Measurements from ENCODE around the gene COLEC12. TPM values are rescaled to one million over a fixed set of nuclear protein-coding genes. Genes with fewer than 3 reads are reported as not detected.
"Not testable (repeated sequence)": the region's sequence is repeated elsewhere in the genome, so short reads cannot be mapped to it uniquely, and the experiment has no call there.

The COLEC12 gene
- total RNA-seq, 6 donors from 2014 or later, result 29.3 to 72.2 (median 47.0) TPM

DNA sequence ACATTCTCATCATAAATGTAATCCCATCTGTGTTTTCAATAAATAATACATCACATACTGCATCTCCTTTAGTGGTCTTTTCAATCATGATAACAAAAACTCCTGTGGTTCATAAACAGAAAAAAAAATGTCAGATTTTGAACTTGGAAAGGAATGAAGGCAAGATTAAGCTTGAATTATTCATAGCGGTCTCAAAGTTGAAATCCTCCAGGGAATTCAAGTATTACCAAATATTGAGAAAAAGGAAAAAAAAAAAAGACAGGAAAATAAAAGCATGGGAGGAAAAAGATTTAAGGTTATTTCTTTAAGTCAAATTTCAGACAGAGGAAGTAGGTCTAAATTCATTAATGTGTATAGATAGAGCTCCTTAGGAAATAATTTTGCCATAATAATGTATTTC, 92.1 kb downstream of the COLEC12 start:
- Histone ChIP-seq H3K4me3 (no peak overlapping the region), H3K9me3 (peaks cover 0 to 8% (median 4%) of the 10 kb centered on the region in 4 donors), H3K27ac (no peak overlapping the region), H3K36me3 (no peaks in the 10 kb centered on the region), H3K4me1 (peaks cover 0 to 3% (median 0%) of the 10 kb centered on the region in 4 donors), H3K27me3 (no peaks in the 10 kb centered on the region)
- DNase-seq (no peak), ATAC-seq (ENCODE audit: low FRiP score in 2 of 2) (no peak)
- WGBS, 2 donors, result 90 to 91% methylated on average over 1 of the region's 1 CpG
- TF ChIP-seq POLR2A (IDR thresholded peaks at IDR 0.05) (no peak), POLR2AphosphoS5 (IDR thresholded peaks at IDR 0.05) (no peak), EP300 (IDR thresholded peaks at IDR 0.05) (no peak)
- TF ChIP-seq, protein P1, sequence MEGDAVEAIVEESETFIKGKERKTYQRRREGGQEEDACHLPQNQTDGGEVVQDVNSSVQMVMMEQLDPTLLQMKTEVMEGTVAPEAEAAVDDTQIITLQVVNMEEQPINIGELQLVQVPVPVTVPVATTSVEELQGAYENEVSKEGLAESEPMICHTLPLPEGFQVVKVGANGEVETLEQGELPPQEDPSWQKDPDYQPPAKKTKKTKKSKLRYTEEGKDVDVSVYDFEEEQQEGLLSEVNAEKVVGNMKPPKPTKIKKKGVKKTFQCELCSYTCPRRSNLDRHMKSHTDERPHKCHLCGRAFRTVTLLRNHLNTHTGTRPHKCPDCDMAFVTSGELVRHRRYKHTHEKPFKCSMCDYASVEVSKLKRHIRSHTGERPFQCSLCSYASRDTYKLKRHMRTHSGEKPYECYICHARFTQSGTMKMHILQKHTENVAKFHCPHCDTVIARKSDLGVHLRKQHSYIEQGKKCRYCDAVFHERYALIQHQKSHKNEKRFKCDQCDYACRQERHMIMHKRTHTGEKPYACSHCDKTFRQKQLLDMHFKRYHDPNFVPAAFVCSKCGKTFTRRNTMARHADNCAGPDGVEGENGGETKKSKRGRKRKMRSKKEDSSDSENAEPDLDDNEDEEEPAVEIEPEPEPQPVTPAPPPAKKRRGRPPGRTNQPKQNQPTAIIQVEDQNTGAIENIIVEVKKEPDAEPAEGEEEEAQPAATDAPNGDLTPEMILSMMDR (IDR thresholded peaks at IDR 0.05), result no peak

DNA sequence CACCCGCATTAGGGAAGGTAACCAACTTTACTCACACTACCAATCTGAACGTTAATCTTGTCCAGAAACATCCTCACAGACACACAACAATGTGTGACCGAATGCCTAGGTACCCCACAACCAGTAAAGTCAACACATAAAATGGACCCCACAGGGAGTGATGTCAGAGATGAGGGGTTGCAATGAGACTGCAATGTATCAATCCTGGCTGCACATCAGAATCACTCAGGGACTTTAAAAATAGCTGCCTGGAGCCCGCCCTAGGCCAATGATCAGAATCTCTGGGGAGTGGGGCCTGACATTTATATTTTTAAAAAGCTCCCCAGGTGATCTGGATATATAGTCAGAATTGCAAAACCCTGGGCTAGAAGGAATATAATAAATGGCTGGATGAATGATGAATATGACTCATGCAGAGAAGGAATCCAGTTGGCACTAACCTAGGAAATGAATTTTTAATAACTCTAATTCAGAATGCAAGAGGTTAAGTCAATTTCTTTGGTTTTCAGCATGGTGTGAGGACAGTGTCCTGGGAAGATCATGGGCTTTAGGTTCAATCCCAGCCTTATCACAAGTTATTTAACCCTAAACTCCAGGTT, 92.8 kb downstream of the COLEC12 start:
- 91 to 96% methylated on average over 4 of the region's 4 CpGs for WGBS, 2 donors
- no peak overlapping the region for H3K4me3 ChIP-seq
- no peaks in the 10 kb centered on the region for H3K27me3 ChIP-seq
- peaks cover 0 to 8% (median 4%) of the 10 kb centered on the region in 4 donors for H3K9me3 ChIP-seq
- peaks cover 0 to 3% (median 0%) of the 10 kb centered on the region in 4 donors for H3K4me1 ChIP-seq
- DNase-seq (no peak), ATAC-seq (ENCODE audit: low FRiP score in 2 of 2) (no peak)
- TF ChIP-seq, protein P1 (IDR thresholded peaks at IDR 0.05), result no peak
- TF ChIP-seq EP300 (IDR thresholded peaks at IDR 0.05) (no peak), POLR2A (IDR thresholded peaks at IDR 0.05) (no peak), POLR2AphosphoS5 (IDR thresholded peaks at IDR 0.05) (no peak)
- H3K36me3 ChIP-seq, result no peaks in the 10 kb centered on the region
- H3K27ac ChIP-seq, result no peak overlapping the region

DNA sequence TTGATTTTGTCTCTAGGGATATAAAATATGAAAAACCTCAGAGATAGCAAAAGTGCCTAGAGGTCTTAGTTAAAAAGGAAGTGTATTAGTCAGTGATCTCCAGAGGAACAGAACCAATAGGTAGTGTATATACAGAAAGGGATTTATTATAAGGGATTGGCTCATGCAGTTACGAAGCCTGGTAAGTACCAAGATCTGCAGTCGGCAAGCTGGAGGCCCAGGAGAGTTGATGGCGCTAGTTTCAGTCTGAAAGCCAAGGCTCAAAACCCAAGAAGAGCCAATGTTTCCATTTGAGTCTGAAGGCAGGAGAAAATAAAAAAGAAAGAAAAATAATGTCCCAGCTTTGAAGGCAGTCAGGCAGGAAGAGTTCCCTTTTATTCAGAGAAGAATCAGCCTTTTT, 93.3 kb downstream of the COLEC12 start:
- ATAC-seq (ENCODE audit: low FRiP score in 2 of 2) (no peak), DNase-seq (no peak)
- no peak overlapping the region for H3K27ac ChIP-seq
- no peak overlapping the region for H3K4me3 ChIP-seq
- WGBS, 2 donors, result 91 to 95% methylated on average over 3 of the region's 3 CpGs
- H3K4me1 ChIP-seq, result peaks cover 0 to 3% (median 0%) of the 10 kb centered on the region in 4 donors
- TF ChIP-seq EP300 (IDR thresholded peaks at IDR 0.05) (no peak), POLR2A (IDR thresholded peaks at IDR 0.05) (no peak)
- peaks cover 0 to 8% (median 4%) of the 10 kb centered on the region in 4 donors for H3K9me3 ChIP-seq
- H3K27me3 ChIP-seq, result no peaks in the 10 kb centered on the region
- no peaks in the 10 kb centered on the region for H3K36me3 ChIP-seq

DNA sequence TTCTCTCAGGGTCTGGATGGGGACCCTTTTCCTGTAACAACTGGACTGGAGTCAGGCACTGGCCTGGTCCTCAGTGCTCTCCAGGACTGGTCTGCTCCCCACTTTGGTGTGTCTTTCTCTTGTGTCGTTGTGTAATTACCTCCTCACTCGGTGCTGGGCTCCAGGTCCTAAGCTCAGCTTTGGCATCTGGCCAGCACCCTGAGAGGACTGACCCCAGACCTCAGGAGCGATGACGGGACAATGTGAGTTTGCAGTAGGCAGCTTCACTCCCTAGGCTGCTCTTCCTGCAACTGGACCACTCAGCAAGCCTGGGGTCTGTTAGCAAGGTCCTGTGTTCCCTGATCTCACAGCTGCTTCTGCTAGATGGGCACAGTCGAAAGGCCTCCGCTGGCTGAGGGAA, 93.8 kb downstream of the COLEC12 start:
- TF ChIP-seq POLR2AphosphoS5 (IDR thresholded peaks at IDR 0.05) (no peak), EP300 (IDR thresholded peaks at IDR 0.05) (no peak), POLR2A (IDR thresholded peaks at IDR 0.05) (no peak)
- TF ChIP-seq, protein P1 (IDR thresholded peaks at IDR 0.05), result no peak
- peak overlapping the region in 1 of 4 donors; percentile 14 for H3K27ac ChIP-seq
- peak; percentile 24 to 26 for ATAC-seq (ENCODE audit: low FRiP score in 2 of 2)
- DNase-seq, result no peak
- no peaks in the 10 kb centered on the region for H3K27me3 ChIP-seq
- no peaks in the 10 kb centered on the region for H3K36me3 ChIP-seq
- 56 to 87% methylated on average over 6 of the region's 6 CpGs for WGBS, 2 donors
- peaks cover 0 to 8% (median 4%) of the 10 kb centered on the region in 4 donors for H3K9me3 ChIP-seq
- H3K4me1 ChIP-seq, result peaks cover 0 to 3% (median 0%) of the 10 kb centered on the region in 4 donors
- H3K4me3 ChIP-seq, result no peak overlapping the region

DNA sequence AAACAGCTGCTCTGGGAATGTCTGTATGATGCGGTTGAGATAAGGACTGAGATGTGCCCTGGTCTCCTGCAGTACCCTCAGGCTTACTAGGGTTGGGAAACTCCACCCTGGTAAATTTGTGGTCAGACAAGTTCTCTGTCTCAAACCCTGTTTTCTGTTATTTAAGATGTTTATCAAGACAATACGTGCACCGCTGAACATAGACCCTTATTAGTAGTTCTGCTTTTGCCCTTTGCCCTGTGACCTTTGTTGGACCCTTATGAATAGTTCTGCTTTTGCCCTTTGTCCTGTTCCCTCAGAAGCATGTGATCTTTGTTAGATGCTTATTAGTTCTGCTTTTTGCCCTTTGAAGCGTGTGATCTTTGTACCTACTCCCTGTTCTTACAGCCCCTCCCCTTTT, 95.5 kb downstream of the COLEC12 start:
- not testable (repeated sequence) for ATAC-seq (ENCODE audit: low FRiP score in 2 of 2); DNase-seq; H3K4me3 ChIP-seq; H3K36me3 ChIP-seq; H3K27me3 ChIP-seq; H3K9me3 ChIP-seq; H3K4me1 ChIP-seq; H3K27ac ChIP-seq
- WGBS, 2 donors, result 70 to 88% methylated on average over 4 of the region's 4 CpGs

DNA sequence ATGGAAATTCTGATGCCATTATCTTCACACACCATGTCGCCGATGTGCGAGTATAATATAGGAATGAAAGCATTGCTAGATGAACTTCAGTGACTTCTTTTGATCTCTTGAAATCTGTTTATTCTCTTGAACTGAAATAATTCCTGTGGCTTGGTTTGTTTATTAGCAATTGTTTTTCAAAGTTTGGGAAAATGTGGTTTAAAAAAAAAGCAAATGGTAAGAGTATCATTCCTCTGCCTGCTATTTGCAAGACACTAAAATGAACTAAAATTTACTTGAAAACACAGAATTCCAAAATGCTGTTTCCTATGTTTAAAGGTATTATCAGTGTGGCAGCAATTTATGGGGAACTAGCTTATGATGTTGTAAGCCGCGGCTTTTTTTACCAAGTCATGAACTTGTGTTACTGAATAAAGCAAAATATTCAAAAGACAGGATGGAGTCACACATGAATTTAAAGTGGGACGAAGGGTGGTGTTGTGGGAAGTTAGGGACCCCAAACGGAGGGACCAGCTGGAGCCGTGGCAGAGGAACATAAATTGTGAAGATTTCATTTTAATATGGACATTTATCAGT, 96.4 kb downstream of the COLEC12 start:
- 89% methylated on average over 8 of the region's 8 CpGs for WGBS, 2 donors
- ATAC-seq (ENCODE audit: low FRiP score in 2 of 2) (no peak), DNase-seq (no peak)
- Histone ChIP-seq H3K36me3 (no peaks in the 10 kb centered on the region), H3K9me3 (peaks cover 0 to 8% (median 4%) of the 10 kb centered on the region in 4 donors), H3K27ac (no peak overlapping the region), H3K4me1 (peaks cover 4 to 12% (median 10%) of the 10 kb centered on the region in 4 donors), H3K27me3 (no peaks in the 10 kb centered on the region), H3K4me3 (no peak overlapping the region)
- TF ChIP-seq EP300 (IDR thresholded peaks at IDR 0.05) (no peak), POLR2AphosphoS5 (IDR thresholded peaks at IDR 0.05) (no peak), POLR2A (IDR thresholded peaks at IDR 0.05) (no peak)
- TF ChIP-seq, protein P1 (IDR thresholded peaks at IDR 0.05), result no peak
